GM23338 (cell line): ENCODE data around the gene CD46. TPM values are rescaled to one million over a fixed set of nuclear protein-coding genes. Genes with fewer than 3 reads are reported as not detected.

ENCODE experiments used
- ATAC-seq: fragments of 200-7000 bp; cut with Tn5 transposase; 3 replicates; pipeline ENCODE4 v1.9.1; 2020
- DNase-seq: peaks from one replicate; pipeline ENCODE4 v3.0.0-alpha.2; 2015; ENCODE audit warnings: low spot score
- H2AFZ ChIP-seq: fragments of 200-600 bp; sonication (generic); 2 replicates; pipeline ENCODE4 v1.8.0; 2016; ENCODE audit warnings: antibody characterized with exemption, mild to moderate bottlenecking, moderate library complexity
- H3F3A ChIP-seq: fragments of 200-600 bp; sonication (generic); replicated peaks from 2 replicates; pipeline ENCODE4 v1.8.0; 2017; ENCODE audit warnings: antibody characterized with exemption, mixed run types, low read depth
- H3K27ac ChIP-seq: fragments of 200-600 bp; sonication (generic); 2 replicates; pipeline ENCODE4 v1.6.1; 2016; ENCODE audit warnings: low read depth
- H3K27me3 ChIP-seq: fragments of 200-600 bp; sonication (generic); 2 replicates; pipeline ENCODE4 v1.8.0; 2016; ENCODE audit warnings: mild to moderate bottlenecking, mixed run types, moderate library complexity; ENCODE audit not compliant: insufficient read depth
- H3K36me3 ChIP-seq: fragments of 200-600 bp; sonication (generic); 2 replicates; pipeline ENCODE4 v1.8.0; 2016; ENCODE audit warnings: mild to moderate bottlenecking; ENCODE audit not compliant: insufficient read depth
- H3K4me1 ChIP-seq: fragments of 200-600 bp; sonication (generic); 2 replicates; pipeline ENCODE4 v1.8.0; 2016; ENCODE audit warnings: mild to moderate bottlenecking, moderate library complexity; ENCODE audit not compliant: insufficient read depth
- H3K4me2 ChIP-seq: fragments of 200-600 bp; sonication (generic); 2 replicates; pipeline ENCODE4 v1.7.1; 2017; ENCODE audit warnings: mixed run types
- H3K4me3 ChIP-seq: fragments of 200-600 bp; sonication (generic); 2 replicates; pipeline ENCODE4 v1.6.1; 2016; ENCODE audit warnings: mixed run types
- H3K79me2 ChIP-seq: fragments of 200-600 bp; sonication (generic); replicated peaks from 2 replicates; pipeline ENCODE4 v1.8.0; 2017; ENCODE audit warnings: mild to moderate bottlenecking; ENCODE audit not compliant: insufficient read depth
- H3K9me2 ChIP-seq: fragments of 200-600 bp; sonication (generic); 2 replicates; pipeline ENCODE4 v1.8.0; 2017; ENCODE audit not compliant: insufficient read depth
- H4K20me1 ChIP-seq: fragments of 200-600 bp; sonication (generic); replicated peaks from 2 replicates; pipeline ENCODE4 v1.8.0; 2017; ENCODE audit warnings: mild to moderate bottlenecking; ENCODE audit not compliant: insufficient read depth
- H3K27ac Mint-ChIP-seq: 2 replicates; pipeline ENCODE4 v1.8.0; 2020; ENCODE audit warnings: inconsistent platforms, mild to moderate bottlenecking, moderate library complexity, mixed read lengths
- H3K27me3 Mint-ChIP-seq: 3 replicates; pipeline ENCODE4 v1.8.0; 2022; ENCODE audit warnings: low read depth, mild to moderate bottlenecking, moderate library complexity, mixed read lengths, inconsistent platforms; ENCODE audit not compliant: insufficient read depth, poor library complexity
- H3K36me3 Mint-ChIP-seq: 3 replicates; pipeline ENCODE4 v1.8.0; 2021; ENCODE audit warnings: low read depth, mild to moderate bottlenecking, inconsistent platforms, moderate library complexity, mixed read lengths
- H3K4me1 Mint-ChIP-seq: 3 replicates; pipeline ENCODE4 v1.8.0; 2020; ENCODE audit warnings: mild to moderate bottlenecking, inconsistent platforms, mixed read lengths
- H3K4me3 Mint-ChIP-seq: 3 replicates; pipeline ENCODE4 v1.8.0; 2021; ENCODE audit warnings: moderate library complexity, mild to moderate bottlenecking, inconsistent platforms, mixed read lengths
- H3K9me3 Mint-ChIP-seq: 3 replicates; pipeline ENCODE4 v1.8.0; 2020; ENCODE audit warnings: moderate library complexity, mild to moderate bottlenecking, inconsistent platforms, mixed read lengths
- CREB1 ChIP-seq: fragments of 250-450 bp; sonication (Bioruptor Pico); IDR thresholded peaks from 2 replicates; pipeline ENCODE4 v1.5.0; 2020; ENCODE audit warnings: low read depth, mild to moderate bottlenecking, moderate library complexity
- EZH2 ChIP-seq: fragments of 200-600 bp; sonication (generic); IDR thresholded peaks from one replicate; pipeline ENCODE4 v1.8.0; 2017; ENCODE audit warnings: antibody characterized with exemption, mild to moderate bottlenecking, low read depth; ENCODE audit not compliant: unreplicated experiment
- EZH2phosphoT487 ChIP-seq: fragments of 200-600 bp; sonication (generic); IDR thresholded peaks from one replicate; pipeline ENCODE4 v1.8.1; 2018; ENCODE audit warnings: antibody characterized with exemption; ENCODE audit not compliant: unreplicated experiment
- JUNB ChIP-seq: IDR thresholded peaks from one replicate; pipeline ENCODE4 v1.6.1; 2016; ENCODE audit warnings: antibody characterized with exemption; ENCODE audit not compliant: unreplicated experiment
- NANOG ChIP-seq: IDR thresholded peaks from 2 replicates; pipeline ENCODE4 v1.6.1; 2016; ENCODE audit warnings: antibody characterized with exemption, borderline replicate concordance
- POLR2AphosphoS5 ChIP-seq: IDR thresholded peaks from 2 replicates; pipeline ENCODE4 v1.6.1; 2016; ENCODE audit warnings: antibody characterized with exemption, low read depth
- STAT1 ChIP-seq: IDR thresholded peaks from one replicate; pipeline ENCODE4 v1.6.1; 2016; ENCODE audit warnings: antibody characterized with exemption; ENCODE audit not compliant: unreplicated experiment
- ZNF114 ChIP-seq: fragments of 250-450 bp; sonication (Bioruptor Pico); IDR thresholded peaks from 2 replicates; pipeline ENCODE4 v1.5.0; 2020; ENCODE audit warnings: mild to moderate bottlenecking, moderate library complexity
- ZNF331 ChIP-seq: fragments of 250-450 bp; sonication (Bioruptor Pico); IDR thresholded peaks from 2 replicates; pipeline ENCODE4 v1.5.0; 2020; ENCODE audit warnings: low read depth, mild to moderate bottlenecking, moderate library complexity
- polyA plus RNA-seq: library from polyadenylated mRNA; unstranded; fragments of >200 nt; fragmentation: Nextera tagmentation; extraction: Ambion mirVana; gene quantifications from 2 replicates; pipeline ENCODE4 v1.2.1, GENCODE V29; 2016
- total RNA-seq: library from RNA; depleted of rRNA; stranded (reverse); fragments of >200 nt; shearing (Covaris generic); gene quantifications from 2 replicates; pipeline ENCODE4 v1.2.3, GENCODE V29; 2014
- TF ChIP-seq, protein P1 (sequence below): fragments of 250-450 bp; sonication (Bioruptor Pico); IDR thresholded peaks from 2 replicates; pipeline ENCODE4 v1.5.0; 2020; ENCODE audit warnings: mild to moderate bottlenecking, moderate library complexity
- TF ChIP-seq, protein P2 (sequence below): IDR thresholded peaks from one replicate; pipeline ENCODE4 v1.6.1; 2018; ENCODE audit warnings: antibody characterized with exemption; ENCODE audit not compliant: unreplicated experiment
- TF ChIP-seq, protein P3 (sequence below), 2 experiments: fragments of 200-600 bp in 1 of 2; sonication (generic) in 1 of 2; conservative IDR thresholded peaks; 2 replicates each; pipeline versions ENCODE4 v1.5.1 to v1.6.1; 2016 to 2017; ENCODE audit warnings: antibody characterized with exemption in 2 of 2, low read depth in 2 of 2, mild to moderate bottlenecking in 2 of 2, moderate library complexity in 1 of 2
- TF ChIP-seq, protein P4 (sequence below): IDR thresholded peaks from 2 replicates; pipeline ENCODE4 v1.6.1; 2016; ENCODE audit warnings: antibody characterized with exemption

CD46 gene
- total and polyA plus RNA-seq, 2 experiments from 2014 or later = 199 to 209 TPM

DNA sequence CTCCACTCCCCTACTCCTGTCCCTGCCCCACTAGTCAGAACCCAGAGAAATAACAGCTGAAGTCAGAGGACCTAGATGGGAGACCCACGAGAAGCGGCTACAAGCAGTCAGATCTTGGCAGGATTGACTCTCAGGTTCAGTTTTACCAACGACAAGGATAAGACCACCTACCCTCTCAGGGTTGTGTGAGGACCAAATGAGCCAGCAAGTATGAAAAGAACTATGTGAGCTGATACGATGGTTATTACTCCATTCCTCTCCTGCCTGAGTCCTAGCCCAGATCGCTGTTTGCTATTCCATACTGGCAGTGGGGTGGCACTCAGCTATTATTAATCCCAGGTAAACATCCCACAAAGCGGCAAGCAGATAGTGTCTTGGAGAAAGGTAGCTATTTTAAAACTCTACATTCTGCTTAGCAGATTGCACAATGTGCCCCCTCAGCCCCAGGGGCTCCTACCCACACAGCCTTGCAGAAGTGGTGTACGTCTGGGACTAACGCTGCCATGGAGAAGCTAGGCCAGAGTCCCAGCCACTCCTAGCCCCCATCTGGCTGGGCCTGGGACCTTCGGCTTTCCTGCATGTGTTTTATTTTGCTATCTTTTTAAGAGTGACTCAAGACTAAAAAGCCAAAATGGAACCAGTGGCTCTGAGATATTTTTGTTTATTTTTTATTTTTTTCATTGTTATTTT, 58.9 kb downstream of the CD46 start:
- Mint-ChIP-seq H3K27ac (no peak overlapping the region), H3K4me1 (peaks cover 17% of the 10 kb centered on the region), H3K9me3 (no peaks in the 10 kb centered on the region), H3K4me3 (no peak overlapping the region), H3K27me3 (peaks cover 14% of the 10 kb centered on the region), H3K36me3 (no peaks in the 10 kb centered on the region; the same call in 2 of the 3 replicates)
- no peaks in the 10 kb centered on the region for H3K27me3 ChIP-seq
- TF ChIP-seq, protein P1, sequence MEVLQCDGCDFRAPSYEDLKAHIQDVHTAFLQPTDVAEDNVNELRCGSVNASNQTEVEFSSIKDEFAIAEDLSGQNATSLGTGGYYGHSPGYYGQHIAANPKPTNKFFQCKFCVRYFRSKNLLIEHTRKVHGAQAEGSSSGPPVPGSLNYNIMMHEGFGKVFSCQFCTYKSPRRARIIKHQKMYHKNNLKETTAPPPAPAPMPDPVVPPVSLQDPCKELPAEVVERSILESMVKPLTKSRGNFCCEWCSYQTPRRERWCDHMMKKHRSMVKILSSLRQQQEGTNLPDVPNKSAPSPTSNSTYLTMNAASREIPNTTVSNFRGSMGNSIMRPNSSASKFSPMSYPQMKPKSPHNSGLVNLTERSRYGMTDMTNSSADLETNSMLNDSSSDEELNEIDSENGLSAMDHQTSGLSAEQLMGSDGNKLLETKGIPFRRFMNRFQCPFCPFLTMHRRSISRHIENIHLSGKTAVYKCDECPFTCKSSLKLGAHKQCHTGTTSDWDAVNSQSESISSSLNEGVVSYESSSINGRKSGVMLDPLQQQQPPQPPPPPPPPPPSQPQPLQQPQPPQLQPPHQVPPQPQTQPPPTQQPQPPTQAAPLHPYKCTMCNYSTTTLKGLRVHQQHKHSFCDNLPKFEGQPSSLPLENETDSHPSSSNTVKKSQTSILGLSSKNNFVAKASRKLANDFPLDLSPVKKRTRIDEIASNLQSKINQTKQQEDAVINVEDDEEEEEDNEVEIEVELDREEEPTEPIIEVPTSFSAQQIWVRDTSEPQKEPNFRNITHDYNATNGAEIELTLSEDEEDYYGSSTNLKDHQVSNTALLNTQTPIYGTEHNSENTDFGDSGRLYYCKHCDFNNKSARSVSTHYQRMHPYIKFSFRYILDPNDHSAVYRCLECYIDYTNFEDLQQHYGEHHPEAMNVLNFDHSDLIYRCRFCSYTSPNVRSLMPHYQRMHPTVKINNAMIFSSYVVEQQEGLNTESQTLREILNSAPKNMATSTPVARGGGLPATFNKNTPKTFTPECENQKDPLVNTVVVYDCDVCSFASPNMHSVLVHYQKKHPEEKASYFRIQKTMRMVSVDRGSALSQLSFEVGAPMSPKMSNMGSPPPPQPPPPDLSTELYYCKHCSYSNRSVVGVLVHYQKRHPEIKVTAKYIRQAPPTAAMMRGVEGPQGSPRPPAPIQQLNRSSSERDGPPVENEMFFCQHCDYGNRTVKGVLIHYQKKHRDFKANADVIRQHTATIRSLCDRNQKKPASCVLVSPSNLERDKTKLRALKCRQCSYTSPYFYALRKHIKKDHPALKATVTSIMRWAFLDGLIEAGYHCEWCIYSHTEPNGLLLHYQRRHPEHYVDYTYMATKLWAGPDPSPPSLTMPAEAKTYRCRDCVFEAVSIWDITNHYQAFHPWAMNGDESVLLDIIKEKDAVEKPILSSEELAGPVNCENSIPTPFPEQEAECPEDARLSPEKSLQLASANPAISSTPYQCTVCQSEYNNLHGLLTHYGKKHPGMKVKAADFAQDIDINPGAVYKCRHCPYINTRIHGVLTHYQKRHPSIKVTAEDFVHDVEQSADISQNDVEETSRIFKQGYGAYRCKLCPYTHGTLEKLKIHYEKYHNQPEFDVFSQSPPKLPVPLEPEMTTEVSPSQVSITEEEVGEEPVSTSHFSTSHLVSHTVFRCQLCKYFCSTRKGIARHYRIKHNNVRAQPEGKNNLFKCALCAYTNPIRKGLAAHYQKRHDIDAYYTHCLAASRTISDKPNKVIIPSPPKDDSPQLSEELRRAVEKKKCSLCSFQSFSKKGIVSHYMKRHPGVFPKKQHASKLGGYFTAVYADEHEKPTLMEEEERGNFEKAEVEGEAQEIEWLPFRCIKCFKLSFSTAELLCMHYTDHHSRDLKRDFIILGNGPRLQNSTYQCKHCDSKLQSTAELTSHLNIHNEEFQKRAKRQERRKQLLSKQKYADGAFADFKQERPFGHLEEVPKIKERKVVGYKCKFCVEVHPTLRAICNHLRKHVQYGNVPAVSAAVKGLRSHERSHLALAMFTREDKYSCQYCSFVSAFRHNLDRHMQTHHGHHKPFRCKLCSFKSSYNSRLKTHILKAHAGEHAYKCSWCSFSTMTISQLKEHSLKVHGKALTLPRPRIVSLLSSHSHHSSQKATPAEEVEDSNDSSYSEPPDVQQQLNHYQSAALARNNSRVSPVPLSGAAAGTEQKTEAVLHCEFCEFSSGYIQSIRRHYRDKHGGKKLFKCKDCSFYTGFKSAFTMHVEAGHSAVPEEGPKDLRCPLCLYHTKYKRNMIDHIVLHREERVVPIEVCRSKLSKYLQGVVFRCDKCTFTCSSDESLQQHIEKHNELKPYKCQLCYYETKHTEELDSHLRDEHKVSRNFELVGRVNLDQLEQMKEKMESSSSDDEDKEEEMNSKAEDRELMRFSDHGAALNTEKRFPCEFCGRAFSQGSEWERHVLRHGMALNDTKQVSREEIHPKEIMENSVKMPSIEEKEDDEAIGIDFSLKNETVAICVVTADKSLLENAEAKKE = no peak
- TF ChIP-seq STAT1 (no peak), NANOG (no peak), EZH2phosphoT487 (no peak), JUNB (no peak), ZNF114 (CRISPR knock-in tag) (no peak), CREB1 (CRISPR knock-in tag) (no peak), EZH2 (no peak), ZNF331 (CRISPR knock-in tag) (no peak), POLR2AphosphoS5 (no peak)
- TF ChIP-seq, protein P2, sequence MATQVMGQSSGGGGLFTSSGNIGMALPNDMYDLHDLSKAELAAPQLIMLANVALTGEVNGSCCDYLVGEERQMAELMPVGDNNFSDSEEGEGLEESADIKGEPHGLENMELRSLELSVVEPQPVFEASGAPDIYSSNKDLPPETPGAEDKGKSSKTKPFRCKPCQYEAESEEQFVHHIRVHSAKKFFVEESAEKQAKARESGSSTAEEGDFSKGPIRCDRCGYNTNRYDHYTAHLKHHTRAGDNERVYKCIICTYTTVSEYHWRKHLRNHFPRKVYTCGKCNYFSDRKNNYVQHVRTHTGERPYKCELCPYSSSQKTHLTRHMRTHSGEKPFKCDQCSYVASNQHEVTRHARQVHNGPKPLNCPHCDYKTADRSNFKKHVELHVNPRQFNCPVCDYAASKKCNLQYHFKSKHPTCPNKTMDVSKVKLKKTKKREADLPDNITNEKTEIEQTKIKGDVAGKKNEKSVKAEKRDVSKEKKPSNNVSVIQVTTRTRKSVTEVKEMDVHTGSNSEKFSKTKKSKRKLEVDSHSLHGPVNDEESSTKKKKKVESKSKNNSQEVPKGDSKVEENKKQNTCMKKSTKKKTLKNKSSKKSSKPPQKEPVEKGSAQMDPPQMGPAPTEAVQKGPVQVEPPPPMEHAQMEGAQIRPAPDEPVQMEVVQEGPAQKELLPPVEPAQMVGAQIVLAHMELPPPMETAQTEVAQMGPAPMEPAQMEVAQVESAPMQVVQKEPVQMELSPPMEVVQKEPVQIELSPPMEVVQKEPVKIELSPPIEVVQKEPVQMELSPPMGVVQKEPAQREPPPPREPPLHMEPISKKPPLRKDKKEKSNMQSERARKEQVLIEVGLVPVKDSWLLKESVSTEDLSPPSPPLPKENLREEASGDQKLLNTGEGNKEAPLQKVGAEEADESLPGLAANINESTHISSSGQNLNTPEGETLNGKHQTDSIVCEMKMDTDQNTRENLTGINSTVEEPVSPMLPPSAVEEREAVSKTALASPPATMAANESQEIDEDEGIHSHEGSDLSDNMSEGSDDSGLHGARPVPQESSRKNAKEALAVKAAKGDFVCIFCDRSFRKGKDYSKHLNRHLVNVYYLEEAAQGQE = no peak
- TF ChIP-seq, protein P3, sequence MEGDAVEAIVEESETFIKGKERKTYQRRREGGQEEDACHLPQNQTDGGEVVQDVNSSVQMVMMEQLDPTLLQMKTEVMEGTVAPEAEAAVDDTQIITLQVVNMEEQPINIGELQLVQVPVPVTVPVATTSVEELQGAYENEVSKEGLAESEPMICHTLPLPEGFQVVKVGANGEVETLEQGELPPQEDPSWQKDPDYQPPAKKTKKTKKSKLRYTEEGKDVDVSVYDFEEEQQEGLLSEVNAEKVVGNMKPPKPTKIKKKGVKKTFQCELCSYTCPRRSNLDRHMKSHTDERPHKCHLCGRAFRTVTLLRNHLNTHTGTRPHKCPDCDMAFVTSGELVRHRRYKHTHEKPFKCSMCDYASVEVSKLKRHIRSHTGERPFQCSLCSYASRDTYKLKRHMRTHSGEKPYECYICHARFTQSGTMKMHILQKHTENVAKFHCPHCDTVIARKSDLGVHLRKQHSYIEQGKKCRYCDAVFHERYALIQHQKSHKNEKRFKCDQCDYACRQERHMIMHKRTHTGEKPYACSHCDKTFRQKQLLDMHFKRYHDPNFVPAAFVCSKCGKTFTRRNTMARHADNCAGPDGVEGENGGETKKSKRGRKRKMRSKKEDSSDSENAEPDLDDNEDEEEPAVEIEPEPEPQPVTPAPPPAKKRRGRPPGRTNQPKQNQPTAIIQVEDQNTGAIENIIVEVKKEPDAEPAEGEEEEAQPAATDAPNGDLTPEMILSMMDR (conservative IDR thresholded peaks at IDR 0.05; ENCODE audit: low read depth in 2 of 2) = no peak
- TF ChIP-seq, protein P4, sequence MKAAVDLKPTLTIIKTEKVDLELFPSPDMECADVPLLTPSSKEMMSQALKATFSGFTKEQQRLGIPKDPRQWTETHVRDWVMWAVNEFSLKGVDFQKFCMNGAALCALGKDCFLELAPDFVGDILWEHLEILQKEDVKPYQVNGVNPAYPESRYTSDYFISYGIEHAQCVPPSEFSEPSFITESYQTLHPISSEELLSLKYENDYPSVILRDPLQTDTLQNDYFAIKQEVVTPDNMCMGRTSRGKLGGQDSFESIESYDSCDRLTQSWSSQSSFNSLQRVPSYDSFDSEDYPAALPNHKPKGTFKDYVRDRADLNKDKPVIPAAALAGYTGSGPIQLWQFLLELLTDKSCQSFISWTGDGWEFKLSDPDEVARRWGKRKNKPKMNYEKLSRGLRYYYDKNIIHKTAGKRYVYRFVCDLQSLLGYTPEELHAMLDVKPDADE = no peak
- ATAC-seq = no peak
- no peaks in the 10 kb centered on the region for H3K36me3 ChIP-seq
- H3K9me2 ChIP-seq = no peaks in the 10 kb centered on the region
- no peak overlapping the region for H3K4me3 ChIP-seq
- no peaks in the 10 kb centered on the region for H3K79me2 ChIP-seq
- no peaks in the 10 kb centered on the region for H4K20me1 ChIP-seq
- H3K4me2 ChIP-seq = no peak overlapping the region
- no peak overlapping the region for H2AFZ ChIP-seq
- DNase-seq = no peak
- H3K4me1 ChIP-seq = no peaks in the 10 kb centered on the region
- no peaks in the 10 kb centered on the region for H3F3A ChIP-seq
- H3K27ac ChIP-seq = no peak overlapping the region
